Keratinocyte (primary cell): ENCODE data around the gene NLGN4Y. TPM values are rescaled to one million over a fixed set of nuclear protein-coding genes. Genes with fewer than 3 reads are reported as not detected.

ENCODE experiments used
- DNase-seq: peaks from one replicate; pipeline ENCODE4 v3.0.0-alpha.2; 2011; ENCODE audit warnings: low read depth, missing footprints, low spot score
- FAIRE-seq: peaks from 2 replicates; lab custom pipeline; 2011; peaks lifted over from hg19 to GRCh38; lab: Jason Lieb, UNC
- H2AFZ ChIP-seq: 2 replicates; pipeline ENCODE4 v1.6.0; 2012; ENCODE audit warnings: low read length, control low read depth, inconsistent platforms; ENCODE audit not compliant: control insufficient read depth
- H3K27ac ChIP-seq: 2 replicates; pipeline ENCODE4 v1.5.1; 2011; ENCODE audit warnings: low read length; ENCODE audit not compliant: control insufficient read depth, insufficient read depth
- H3K27me3 ChIP-seq: 3 replicates; pipeline ENCODE4 v1.6.0; 2011; ENCODE audit warnings: low read length; ENCODE audit not compliant: control insufficient read depth, insufficient read depth; ENCODE audit errors: extremely low read depth
- H3K36me3 ChIP-seq, 2 experiments: 2 replicates in 1 of 2; 3 replicates in 1 of 2; pipeline ENCODE4 v1.5.1; 2011; ENCODE audit warnings: low read length in 2 of 2, mild to moderate bottlenecking in 1 of 2; ENCODE audit not compliant: control insufficient read depth in 2 of 2, insufficient read depth in 2 of 2; ENCODE audit errors: extremely low read depth in 1 of 2
- H3K4me1 ChIP-seq: 3 replicates; pipeline ENCODE4 v1.5.1; 2011; ENCODE audit warnings: low read length; ENCODE audit not compliant: control insufficient read depth, insufficient read depth; ENCODE audit errors: extremely low read depth
- H3K4me2 ChIP-seq: 3 replicates; pipeline ENCODE4 v1.6.0; 2011; ENCODE audit warnings: low read depth, low read length; ENCODE audit not compliant: control insufficient read depth, insufficient read depth; ENCODE audit errors: extremely low read depth
- H3K4me3 ChIP-seq, 3 experiments: fragments of 200-600 bp in 1 of 3; sonication (generic) in 1 of 3; 2 replicates in 2 of 3; 3 replicates in 1 of 3; pipeline ENCODE4 v1.5.1; 2011 to 2016; ENCODE audit warnings: low read length in 3 of 3, mild to moderate bottlenecking in 3 of 3, control low read depth in 2 of 3, inconsistent platforms in 1 of 3, low read depth in 1 of 3, mixed read lengths in 1 of 3, mixed run types in 1 of 3, moderate library complexity in 1 of 3; ENCODE audit not compliant: control insufficient read depth in 2 of 3, insufficient read depth in 2 of 3; ENCODE audit errors: extremely low read depth in 1 of 3
- H3K79me2 ChIP-seq: 2 replicates; pipeline ENCODE4 v1.6.0; 2012; ENCODE audit warnings: low read length; ENCODE audit not compliant: control insufficient read depth, insufficient read depth
- H3K9ac ChIP-seq: 3 replicates; pipeline ENCODE4 v1.6.0; 2011; ENCODE audit warnings: low read length; ENCODE audit not compliant: control insufficient read depth, insufficient read depth; ENCODE audit errors: extremely low read depth
- H3K9me1 ChIP-seq: 3 replicates; pipeline ENCODE4 v1.6.0; 2011; ENCODE audit warnings: low read length; ENCODE audit not compliant: control insufficient read depth, insufficient read depth; ENCODE audit errors: extremely low read depth
- H3K9me3 ChIP-seq: 2 replicates; pipeline ENCODE4 v1.5.1; 2012; ENCODE audit warnings: low read depth, low read length; ENCODE audit not compliant: control insufficient read depth
- H4K20me1 ChIP-seq: 3 replicates; pipeline ENCODE4 v1.6.0; 2011; ENCODE audit warnings: low read length; ENCODE audit not compliant: control insufficient read depth, insufficient read depth; ENCODE audit errors: extremely low read depth
- EZH2 ChIP-seq: IDR thresholded peaks from one replicate; pipeline ENCODE4 v1.6.1; 2012; ENCODE audit warnings: inconsistent platforms, mild to moderate bottlenecking, low read length, moderate library complexity
- dilution Hi-C: fragments of 300-500 bp; cut with MboI; formaldehyde crosslinking; loops from one replicate; pipeline ENCODE4 v1.7.0; 2020; ENCODE audit warnings: low sequenced_read_pairs; ENCODE audit not compliant: extremely low pct_ligation_motif_present
- polyA plus RNA-seq, 5 experiments: library from polyadenylated mRNA; depleted of rRNA in 3 of 5; stranded (reverse) in 3 of 5; stranded (forward) in 1 of 5; unstranded in 1 of 5; fragments of >200 nt; gene quantifications; 1 replicate in 1 of 5; 2 replicates in 3 of 5; 3 replicates in 1 of 5; pipeline versions ENCODE4 v1.2.1 to v1.2.3, GENCODE V29; 2011 to 2012; ENCODE audit warnings: missing spikeins in 2 of 5, low read depth in 1 of 5, low replicate concordance in 1 of 5
- TF ChIP-seq, protein P1 (sequence below), 3 experiments: IDR thresholded peaks in 1 of 3; conservative IDR thresholded peaks in 1 of 3; optimal IDR thresholded peaks in 1 of 3; 2 replicates in 2 of 3; 3 replicates in 1 of 3; pipeline versions ENCODE3 to v1.5.1; 2011; ENCODE audit warnings: low read length in 3 of 3, mild to moderate bottlenecking in 3 of 3, moderate library complexity in 2 of 3, control low read depth in 1 of 3, inconsistent platforms in 1 of 3; ENCODE audit not compliant: insufficient read depth in 2 of 3; ENCODE audit errors: extremely low read depth in 1 of 3

The NLGN4Y gene
- polyA plus RNA-seq, 1 donor (not counting 4 experiments of a cell fraction or from before 2014, with no cell fraction given): not detected

DNA sequence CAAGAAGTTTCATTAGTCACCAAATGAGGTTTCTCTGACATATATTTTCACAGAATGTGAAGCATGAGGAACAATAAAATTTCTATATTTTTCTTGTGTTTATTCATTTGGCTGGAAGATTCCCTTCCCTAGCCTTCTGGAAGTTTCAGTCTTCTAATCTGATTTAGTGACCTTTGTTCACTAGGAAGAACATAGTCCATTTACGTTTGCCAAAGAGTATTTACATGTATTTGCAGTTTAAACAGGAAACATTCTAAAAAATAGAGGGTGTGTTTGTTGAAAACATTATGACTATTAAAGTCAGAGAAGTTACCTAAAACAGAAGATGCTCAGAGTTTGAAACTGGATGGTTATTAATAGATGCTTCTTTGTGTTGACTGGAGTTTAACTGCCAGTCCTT, 238.6 kb downstream of the NLGN4Y start:
- Histone ChIP-seq H3K4me1 (no peaks in the 10 kb centered on the region), H4K20me1 (no peaks in the 10 kb centered on the region), H3K27ac (no peak overlapping the region), H3K36me3 (no peaks in the 10 kb centered on the region), H3K9ac (no peak overlapping the region), H3K27me3 (no peaks in the 10 kb centered on the region), H2AFZ (no peak overlapping the region), H3K9me1 (no peaks in the 10 kb centered on the region), H3K4me3 (no peak overlapping the region), H3K79me2 (no peaks in the 10 kb centered on the region), H3K9me3 (no peaks in the 10 kb centered on the region), H3K4me2 (no peak overlapping the region)
- FAIRE-seq (no peak), DNase-seq (no peak)
- dilution Hi-C loops: no loop called here
- TF ChIP-seq, protein P1, sequence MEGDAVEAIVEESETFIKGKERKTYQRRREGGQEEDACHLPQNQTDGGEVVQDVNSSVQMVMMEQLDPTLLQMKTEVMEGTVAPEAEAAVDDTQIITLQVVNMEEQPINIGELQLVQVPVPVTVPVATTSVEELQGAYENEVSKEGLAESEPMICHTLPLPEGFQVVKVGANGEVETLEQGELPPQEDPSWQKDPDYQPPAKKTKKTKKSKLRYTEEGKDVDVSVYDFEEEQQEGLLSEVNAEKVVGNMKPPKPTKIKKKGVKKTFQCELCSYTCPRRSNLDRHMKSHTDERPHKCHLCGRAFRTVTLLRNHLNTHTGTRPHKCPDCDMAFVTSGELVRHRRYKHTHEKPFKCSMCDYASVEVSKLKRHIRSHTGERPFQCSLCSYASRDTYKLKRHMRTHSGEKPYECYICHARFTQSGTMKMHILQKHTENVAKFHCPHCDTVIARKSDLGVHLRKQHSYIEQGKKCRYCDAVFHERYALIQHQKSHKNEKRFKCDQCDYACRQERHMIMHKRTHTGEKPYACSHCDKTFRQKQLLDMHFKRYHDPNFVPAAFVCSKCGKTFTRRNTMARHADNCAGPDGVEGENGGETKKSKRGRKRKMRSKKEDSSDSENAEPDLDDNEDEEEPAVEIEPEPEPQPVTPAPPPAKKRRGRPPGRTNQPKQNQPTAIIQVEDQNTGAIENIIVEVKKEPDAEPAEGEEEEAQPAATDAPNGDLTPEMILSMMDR (optimal IDR thresholded peaks at IDR 0.05 in 1 of 3, IDR thresholded peaks at IDR 0.05 in 1 of 3, conservative IDR thresholded peaks at IDR 0.05 in 1 of 3; ENCODE audit: extremely low read depth in 1 of 3, insufficient read depth in 2 of 3, low read length in 3 of 3): no peak
- TF ChIP-seq EZH2: no peak

DNA sequence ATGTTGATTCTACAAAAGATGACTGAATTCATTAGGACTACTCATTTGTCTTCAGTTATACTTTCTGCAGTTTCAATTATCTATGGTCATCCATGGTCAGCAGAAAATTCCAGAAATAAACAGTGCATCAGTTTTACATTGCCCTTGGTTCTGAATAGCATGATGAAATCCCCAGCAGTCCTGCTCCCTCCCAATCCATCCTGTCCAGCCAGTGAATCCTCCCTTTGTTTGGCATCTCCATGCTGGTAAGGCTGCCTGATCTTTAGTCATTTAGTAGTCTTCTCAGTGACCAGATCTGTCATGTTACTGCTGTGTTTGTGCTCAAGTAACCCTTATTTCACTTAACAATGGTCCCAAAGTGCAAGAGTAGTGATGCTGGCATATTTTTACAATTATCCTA, 239.3 kb downstream of the NLGN4Y start:
- Histone ChIP-seq H3K9ac (no peak overlapping the region), H2AFZ (no peak overlapping the region), H3K36me3 (no peaks in the 10 kb centered on the region), H3K4me3 (no peak overlapping the region), H3K27ac (no peak overlapping the region), H3K9me3 (no peaks in the 10 kb centered on the region), H3K27me3 (no peaks in the 10 kb centered on the region), H3K9me1 (no peaks in the 10 kb centered on the region), H3K4me1 (no peaks in the 10 kb centered on the region), H4K20me1 (no peaks in the 10 kb centered on the region), H3K4me2 (no peak overlapping the region), H3K79me2 (no peaks in the 10 kb centered on the region)
- FAIRE-seq (no peak), DNase-seq (no peak)
- dilution Hi-C loops: no loop called here
- no peak for TF ChIP-seq EZH2
- TF ChIP-seq, protein P1 (optimal IDR thresholded peaks at IDR 0.05 in 1 of 3, IDR thresholded peaks at IDR 0.05 in 1 of 3, conservative IDR thresholded peaks at IDR 0.05 in 1 of 3; ENCODE audit: extremely low read depth in 1 of 3, insufficient read depth in 2 of 3, low read length in 3 of 3): no peak
